WTC11 (cell line): ENCODE results near the gene TRIOBP. TPM values are rescaled to one million over a fixed set of nuclear protein-coding genes. Genes with fewer than 3 reads are reported as not detected.

Source experiments
- ATAC-seq: fragments of 200-7000 bp; cut with Tn5 transposase; 2 replicates; pipeline ENCODE4 v1.10.0; 2021; ENCODE audit warnings: mild to moderate bottlenecking, moderate library complexity
- CTCF ChIA-PET: fragments of 300-600 bp; sonication (Branson Sonifier 250); formaldehyde crosslinking; loops from one replicate; lab custom pipeline; 2021; ENCODE audit warnings: antibody characterized with exemption; lab: Charles Lee
- POLR2A ChIA-PET: fragments of 350-600 bp; sonication (Branson Sonifier 250); formaldehyde crosslinking; loops from one replicate; lab custom pipeline; 2021; ENCODE audit warnings: antibody characterized with exemption; lab: Charles Lee
- DNase-seq: peaks from one replicate; pipeline ENCODE4 v3.0.0; 2021; ENCODE audit warnings: low spot score
- H3K27ac Mint-ChIP-seq: 2 replicates; pipeline ENCODE4 v1.8.0; 2021; ENCODE audit warnings: mixed read lengths
- H3K27me3 Mint-ChIP-seq: 2 replicates; pipeline ENCODE4 v1.8.0; 2021; ENCODE audit warnings: low read depth, mild to moderate bottlenecking, moderate library complexity, mixed read lengths
- H3K36me3 Mint-ChIP-seq: 2 replicates; pipeline ENCODE4 v1.8.0; 2021; ENCODE audit warnings: mixed read lengths
- H3K4me1 Mint-ChIP-seq: 2 replicates; pipeline ENCODE4 v1.8.0; 2022; ENCODE audit warnings: mixed read lengths
- H3K4me3 Mint-ChIP-seq: 2 replicates; pipeline ENCODE4 v1.8.0; 2021; ENCODE audit warnings: mild to moderate bottlenecking, moderate library complexity, mixed read lengths
- H3K9me3 Mint-ChIP-seq: 2 replicates; pipeline ENCODE4 v1.8.0; 2021; ENCODE audit warnings: mixed read lengths
- ATF1 ChIP-seq: sonication (generic); formaldehyde crosslinking; IDR thresholded peaks from 2 replicates; pipeline ENCODE4 v1.8.1; 2023; ENCODE audit warnings: mild to moderate bottlenecking, moderate library complexity, missing genetic modification reagents
- CBFB ChIP-seq: sonication (generic); formaldehyde crosslinking; IDR thresholded peaks from 2 replicates; pipeline ENCODE4 v1.8.1; 2022; ENCODE audit warnings: mild to moderate bottlenecking, low read depth, missing genetic modification reagents
- CREB1 ChIP-seq: sonication (generic); formaldehyde crosslinking; IDR thresholded peaks from 2 replicates; pipeline ENCODE4 v1.8.0; 2023; ENCODE audit warnings: mild to moderate bottlenecking, missing genetic modification reagents
- ELF4 ChIP-seq: sonication (generic); formaldehyde crosslinking; IDR thresholded peaks from 2 replicates; pipeline ENCODE4 v1.8.1; 2022; ENCODE audit warnings: low read depth, mild to moderate bottlenecking, moderate library complexity, missing genetic modification reagents
- EMX1 ChIP-seq: fragments of 250-450 bp; sonication (Bioruptor Pico); IDR thresholded peaks from 2 replicates; pipeline ENCODE4 v1.8.0; 2021; ENCODE audit warnings: mild to moderate bottlenecking
- FOXP1 ChIP-seq: sonication (generic); formaldehyde crosslinking; IDR thresholded peaks from 2 replicates; pipeline ENCODE4 v1.8.0; 2022; ENCODE audit warnings: missing genetic modification reagents, mild to moderate bottlenecking, moderate library complexity, borderline replicate concordance
- FOXP4 ChIP-seq: sonication (generic); formaldehyde crosslinking; IDR thresholded peaks from 2 replicates; pipeline ENCODE4 v1.8.0; 2022; ENCODE audit warnings: mild to moderate bottlenecking, missing genetic modification reagents
- KAT7 ChIP-seq: sonication (generic); formaldehyde crosslinking; IDR thresholded peaks from 2 replicates; pipeline ENCODE4 v1.8.1; 2023; ENCODE audit warnings: missing genetic modification reagents, mild to moderate bottlenecking, borderline replicate concordance
- MAX ChIP-seq: sonication (generic); formaldehyde crosslinking; IDR thresholded peaks from 2 replicates; pipeline ENCODE4 v1.8.0; 2022; ENCODE audit warnings: mild to moderate bottlenecking, missing genetic modification reagents
- MYBL2 ChIP-seq: sonication (generic); formaldehyde crosslinking; IDR thresholded peaks from 2 replicates; pipeline ENCODE4 v1.8.1; 2023; ENCODE audit warnings: mild to moderate bottlenecking, moderate library complexity, missing genetic modification reagents
- NFYB ChIP-seq: sonication (generic); formaldehyde crosslinking; conservative IDR thresholded peaks from 2 replicates; pipeline ENCODE4 v1.8.0; 2022; ENCODE audit warnings: low read depth, missing genetic modification reagents
- PRDM15 ChIP-seq: sonication (generic); formaldehyde crosslinking; IDR thresholded peaks from 2 replicates; pipeline ENCODE4 v1.8.0; 2022; ENCODE audit warnings: missing genetic modification reagents
- PREB ChIP-seq: sonication (generic); formaldehyde crosslinking; IDR thresholded peaks from 2 replicates; pipeline ENCODE4 v1.8.1; 2022; ENCODE audit warnings: mild to moderate bottlenecking, missing genetic modification reagents, moderate library complexity, borderline replicate concordance
- PRRX2 ChIP-seq: fragments of 250-450 bp; sonication (Bioruptor Pico); IDR thresholded peaks from 2 replicates; pipeline ENCODE4 v1.8.0; 2021; ENCODE audit warnings: mild to moderate bottlenecking
- RELA ChIP-seq: sonication (generic); formaldehyde crosslinking; IDR thresholded peaks from 2 replicates; pipeline ENCODE4 v1.8.1; 2022; ENCODE audit warnings: missing genetic modification reagents, mild to moderate bottlenecking, borderline replicate concordance
- TEAD1 ChIP-seq: sonication (generic); formaldehyde crosslinking; IDR thresholded peaks from 2 replicates; pipeline ENCODE4 v1.8.0; 2022; ENCODE audit warnings: mild to moderate bottlenecking, missing genetic modification reagents
- TEAD4 ChIP-seq: sonication (generic); formaldehyde crosslinking; IDR thresholded peaks from 2 replicates; pipeline ENCODE4 v1.8.0; 2022; ENCODE audit warnings: mild to moderate bottlenecking, missing genetic modification reagents
- TP53 ChIP-seq: sonication (generic); formaldehyde crosslinking; IDR thresholded peaks from 2 replicates; pipeline ENCODE4 v1.8.1; 2023; ENCODE audit warnings: mild to moderate bottlenecking, missing genetic modification reagents
- ZBTB21 ChIP-seq: sonication (generic); formaldehyde crosslinking; IDR thresholded peaks from 2 replicates; pipeline ENCODE4 v1.8.1; 2023; ENCODE audit warnings: mild to moderate bottlenecking, missing genetic modification reagents, borderline replicate concordance
- ZBTB43 ChIP-seq: sonication (generic); formaldehyde crosslinking; IDR thresholded peaks from 2 replicates; pipeline ENCODE4 v1.8.1; 2023; ENCODE audit warnings: mild to moderate bottlenecking, missing genetic modification reagents
- ZNF138 ChIP-seq: sonication (generic); formaldehyde crosslinking; conservative IDR thresholded peaks from 2 replicates; pipeline ENCODE4 v1.8.1; 2022; ENCODE audit warnings: mild to moderate bottlenecking, moderate library complexity, missing genetic modification reagents
- ZNF219 ChIP-seq: sonication (generic); formaldehyde crosslinking; IDR thresholded peaks from 2 replicates; pipeline ENCODE4 v1.8.0; 2023; ENCODE audit warnings: missing genetic modification reagents, mild to moderate bottlenecking, borderline replicate concordance
- ZNF232 ChIP-seq: sonication (generic); formaldehyde crosslinking; IDR thresholded peaks from 2 replicates; pipeline ENCODE4 v1.8.0; 2022; ENCODE audit warnings: mild to moderate bottlenecking, missing genetic modification reagents
- ZNF263 ChIP-seq: sonication (generic); formaldehyde crosslinking; IDR thresholded peaks from 2 replicates; pipeline ENCODE4 v1.8.1; 2022; ENCODE audit warnings: low read depth, mild to moderate bottlenecking, moderate library complexity, missing genetic modification reagents
- ZNF416 ChIP-seq: fragments of 250-450 bp; sonication (Bioruptor Pico); IDR thresholded peaks from 2 replicates; pipeline ENCODE4 v1.9.0; 2021; ENCODE audit warnings: mild to moderate bottlenecking, inconsistent platforms
- ZNF423 ChIP-seq: fragments of 250-450 bp; sonication (Bioruptor Pico); IDR thresholded peaks from 2 replicates; pipeline ENCODE4 v2.1.2; 2022; ENCODE audit warnings: mild to moderate bottlenecking, moderate library complexity
- total RNA-seq: library from RNA; stranded (reverse); gene quantifications from 3 replicates; pipeline ENCODE4 v1.2.3, GENCODE V29; 2021
- TF ChIP-seq, protein P1 (sequence below): sonication (generic); formaldehyde crosslinking; IDR thresholded peaks from 2 replicates; pipeline ENCODE4 v1.8.1; 2022; ENCODE audit warnings: missing genetic modification reagents, borderline replicate concordance

TRIOBP gene
- total RNA-seq, 1 experiment from 2014 or later, result 54.0 TPM

GRCh38 chr22:37669586-37669985, 27.3 kb upstream of the TRIOBP start:
- Mint-ChIP-seq H3K36me3 (peaks cover 14% of the 10 kb centered on the region; the same call in 1 of the 2 replicates), H3K27ac (no peak overlapping the region), H3K27me3 (peaks cover 4% of the 10 kb centered on the region), H3K4me3 (no peak overlapping the region), H3K4me1 (peaks cover 6% of the 10 kb centered on the region), H3K9me3 (no peaks in the 10 kb centered on the region)
- no peak for ATAC-seq
- ChIA-PET CTCF (interaction anchor here (0.7 to 1.1 kb wide), 2 partner anchors 26 to 46 kb away, joined by 3 to 4 read pairs; no protein-coding TSS in a partner anchor), POLR2A (interaction anchor here (0.8 kb wide), 1 partner anchor 13 kb away, joined by 3 read pairs; no protein-coding TSS in a partner anchor)
- DNase-seq, result no peak
- TF ChIP-seq ZBTB43 (CRISPR knock-in tag) (no peak), ZBTB21 (CRISPR knock-in tag) (no peak), ELF4 (CRISPR knock-in tag) (no peak), MYBL2 (no peak), TEAD4 (no peak), CBFB (no peak), TP53 (CRISPR knock-in tag) (no peak), EMX1 (CRISPR knock-in tag) (no peak), MAX (CRISPR knock-in tag) (no peak), PREB (CRISPR knock-in tag) (no peak), TEAD1 (CRISPR knock-in tag) (no peak), PRRX2 (CRISPR knock-in tag) (no peak), ZNF416 (no peak), ZNF232 (CRISPR knock-in tag) (no peak), ZNF219 (CRISPR knock-in tag) (no peak)

DNA sequence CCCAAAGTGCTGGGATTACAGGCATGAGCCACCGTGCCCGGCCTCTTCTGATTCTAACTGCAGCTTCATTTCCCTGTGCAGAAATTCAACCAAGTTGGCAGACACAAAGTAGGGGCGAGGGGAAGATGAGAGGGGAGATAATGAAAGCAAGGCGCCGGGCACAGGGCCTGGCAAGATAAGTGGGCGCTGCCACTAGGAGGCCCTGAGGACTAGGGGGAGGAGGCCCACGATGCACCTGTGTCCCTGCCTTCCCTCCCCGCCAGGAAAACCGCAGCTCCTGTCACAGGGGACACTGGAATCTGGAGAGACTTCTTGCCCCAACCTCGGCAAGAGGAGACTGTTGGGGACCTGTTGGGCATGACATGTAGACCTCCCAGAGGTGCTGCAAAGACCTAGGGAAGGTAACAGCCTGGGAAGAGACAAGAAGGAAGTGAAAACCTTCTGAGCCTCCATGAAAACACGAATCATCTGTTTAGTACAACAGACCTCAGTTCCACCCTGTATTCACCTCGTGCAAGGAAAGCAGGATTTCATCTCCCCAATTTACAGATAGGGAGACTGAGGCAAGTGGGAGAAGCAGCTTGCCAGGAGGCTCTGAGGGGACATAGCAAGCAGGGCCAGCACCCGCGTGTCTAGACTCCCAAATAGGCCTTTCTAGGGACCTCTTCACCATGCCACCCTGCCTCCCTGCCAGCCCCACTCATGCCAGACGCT, 24.5 kb upstream of the TRIOBP start:
- Mint-ChIP-seq H3K4me1 (peaks cover 15% of the 10 kb centered on the region), H3K36me3 (no peaks in the 10 kb centered on the region), H3K4me3 (no peak overlapping the region), H3K9me3 (no peaks in the 10 kb centered on the region), H3K27ac (no peak overlapping the region), H3K27me3 (peaks cover 14% of the 10 kb centered on the region)
- no peak for ATAC-seq
- ChIA-PET POLR2A (no interaction called here), CTCF (interaction anchor here (0.6 to 3.0 kb wide), 8 partner anchors 9 to 134 kb away, joined by 3 to 23 read pairs (median 4); partner anchors contain the start of gene PDXP)
- DNase-seq, result no peak
- no peak for TF ChIP-seq NFYB (CRISPR knock-in tag)
- no peak for TF ChIP-seq FOXP4 (CRISPR knock-in tag)
- no peak for TF ChIP-seq ATF1 (CRISPR knock-in tag)
- TF ChIP-seq ZBTB21 (CRISPR knock-in tag), result no peak
- TF ChIP-seq, protein P1, sequence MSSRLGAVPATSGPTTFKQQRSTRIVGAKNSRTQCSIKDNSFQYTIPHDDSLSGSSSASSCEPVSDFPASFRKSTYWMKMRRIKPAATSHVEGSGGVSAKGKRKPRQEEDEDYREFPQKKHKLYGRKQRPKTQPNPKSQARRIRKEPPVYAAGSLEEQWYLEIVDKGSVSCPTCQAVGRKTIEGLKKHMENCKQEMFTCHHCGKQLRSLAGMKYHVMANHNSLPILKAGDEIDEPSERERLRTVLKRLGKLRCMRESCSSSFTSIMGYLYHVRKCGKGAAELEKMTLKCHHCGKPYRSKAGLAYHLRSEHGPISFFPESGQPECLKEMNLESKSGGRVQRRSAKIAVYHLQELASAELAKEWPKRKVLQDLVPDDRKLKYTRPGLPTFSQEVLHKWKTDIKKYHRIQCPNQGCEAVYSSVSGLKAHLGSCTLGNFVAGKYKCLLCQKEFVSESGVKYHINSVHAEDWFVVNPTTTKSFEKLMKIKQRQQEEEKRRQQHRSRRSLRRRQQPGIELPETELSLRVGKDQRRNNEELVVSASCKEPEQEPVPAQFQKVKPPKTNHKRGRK (CRISPR knock-in tag), result no peak
- TF ChIP-seq FOXP1 (CRISPR knock-in tag), result no peak
- no peak for TF ChIP-seq ZNF423 (CRISPR knock-in tag)
- no peak for TF ChIP-seq ZNF263 (CRISPR knock-in tag)
- no peak for TF ChIP-seq ZNF138
- TF ChIP-seq PRRX2 (CRISPR knock-in tag), result no peak
- no peak for TF ChIP-seq RELA (CRISPR knock-in tag)
- no peak for TF ChIP-seq CREB1
- no peak for TF ChIP-seq PRDM15 (CRISPR knock-in tag)
- no peak for TF ChIP-seq KAT7
